ENCODE results near the gene MLLT11.
"Not testable (repeated sequence)": the region's sequence is repeated elsewhere in the genome, so short reads cannot be mapped to it uniquely, and the experiment has no call there.

MLLT11 gene

GRCh38 chr1:151058692-151059091 lies 1.5 kb upstream of the MLLT11 start:
- peak in 1 of 2 donors; percentile 28 for DNase-seq

GRCh38 chr1:151059109-151060006 lies 839 bp upstream of the MLLT11 start, which contains the start of gene CDC42SE1:
CDC42SE1 (minus strand) TSS chr1:151059622; CDS start chr1:151055730, 3,892 bp downstream.
- peak; percentile 85 to 89 for DNase-seq

GRCh38 chr1:151060657-151061421 lies 642 bp downstream of the MLLT11 start:
- no peak for DNase-seq

GRCh38 chr1:151061704-151062103 lies 1.5 kb downstream of the MLLT11 start:
- DNase-seq: no peak

GRCh38 chr1:151062741-151063371 lies 2.7 kb downstream of the MLLT11 start:
- DNase-seq: no peak

GRCh38 chr1:151065089-151065645 lies 5.0 kb downstream of the MLLT11 start:
- DNase-seq: no peak

- no peak for DNase-seq
These were observed 7.0 kb downstream of the MLLT11 start for GRCh38 chr1:151067185-151067584.

- no peak for DNase-seq
These were observed 8.9 kb downstream of the MLLT11 start for GRCh38 chr1:151069103-151069486.

- peak; percentile 84 to 89 for DNase-seq
These were observed 10.5 kb downstream of the MLLT11 start, which contains the start of gene GABPB2 for GRCh38 chr1:151070474-151071276. GABPB2 (plus strand) TSS chr1:151070761; CDS start chr1:151088190, 17,429 bp downstream.

- DNase-seq: no peak
These were observed 12.0 kb downstream of the MLLT11 start for GRCh38 chr1:151072224-151072623.

- DNase-seq: no peak
These were observed 25.9 kb downstream of the MLLT11 start for GRCh38 chr1:151085953-151086559.

GRCh38 chr1:151097426-151097825 lies 37.2 kb downstream of the MLLT11 start:
- DNase-seq: not testable (repeated sequence)

GRCh38 chr1:151098126-151098525 lies 37.9 kb downstream of the MLLT11 start:
- no peak for DNase-seq

- DNase-seq: no peak
These were observed 44.4 kb downstream of the MLLT11 start for GRCh38 chr1:151104630-151105029.

GRCh38 chr1:151106894-151107293 lies 46.7 kb downstream of the MLLT11 start:
- DNase-seq: no peak

GRCh38 chr1:151108331-151108730 lies 48.1 kb downstream of the MLLT11 start:
- DNase-seq: no peak

- DNase-seq: no peak
These were observed 53.7 kb downstream of the MLLT11 start for GRCh38 chr1:151113877-151114276.
